ENCODE results near the gene LRP2BP.
A peak's percentile ranks its signal among the peaks of the same experiment; 100 is the strongest.
"Not testable (repeated sequence)": the region's sequence is repeated elsewhere in the genome, so short reads cannot be mapped to it uniquely, and the experiment has no call there.

The LRP2BP gene

DNA sequence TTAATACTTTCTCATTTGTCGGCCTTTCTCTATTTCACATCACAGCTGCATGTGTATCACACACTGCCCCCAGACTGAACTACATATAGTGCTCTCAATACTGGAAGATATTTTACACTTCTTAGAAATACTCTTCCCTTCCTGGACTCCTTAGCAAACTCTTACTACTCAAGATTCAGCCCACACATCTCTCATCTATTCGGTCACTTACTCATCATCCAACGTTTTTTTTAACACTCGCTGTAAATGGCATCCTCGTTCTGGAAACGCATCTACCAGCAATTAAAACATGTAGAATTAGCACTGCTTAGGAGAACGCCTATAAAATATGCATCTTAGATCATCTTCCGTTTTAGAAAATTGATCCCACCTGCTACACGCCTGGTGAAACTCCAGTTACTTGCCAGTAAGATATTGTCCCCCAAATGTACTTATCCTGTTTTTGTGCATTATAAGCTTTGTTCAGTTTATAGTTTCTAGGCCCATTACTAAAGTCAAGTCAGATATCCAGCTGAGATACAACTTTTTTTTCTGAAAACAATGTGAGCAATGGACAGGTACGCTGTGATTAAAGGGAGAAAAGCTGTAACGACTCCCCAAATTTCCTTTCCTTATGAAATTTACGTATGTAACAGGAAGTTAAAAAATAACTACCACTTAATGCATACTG lies 1.0 kb downstream of the LRP2BP start:
- peak; percentile 70 for DNase-seq

- DNase-seq: no peak
Observed at GRCh38 chr4:185392156-185392555, 3.6 kb downstream of the LRP2BP start.

GRCh38 chr4:185390941-185391340 lies 4.8 kb downstream of the LRP2BP start:
- no peak for DNase-seq

- DNase-seq: no peak
Observed at GRCh38 chr4:185387957-185388356, 7.8 kb downstream of the LRP2BP start.

GRCh38 chr4:185384930-185385331 lies 10.8 kb downstream of the LRP2BP start:
- DNase-seq: no peak

- DNase-seq: no peak
Observed at GRCh38 chr4:185384061-185384460, 11.7 kb downstream of the LRP2BP start.

DNA sequence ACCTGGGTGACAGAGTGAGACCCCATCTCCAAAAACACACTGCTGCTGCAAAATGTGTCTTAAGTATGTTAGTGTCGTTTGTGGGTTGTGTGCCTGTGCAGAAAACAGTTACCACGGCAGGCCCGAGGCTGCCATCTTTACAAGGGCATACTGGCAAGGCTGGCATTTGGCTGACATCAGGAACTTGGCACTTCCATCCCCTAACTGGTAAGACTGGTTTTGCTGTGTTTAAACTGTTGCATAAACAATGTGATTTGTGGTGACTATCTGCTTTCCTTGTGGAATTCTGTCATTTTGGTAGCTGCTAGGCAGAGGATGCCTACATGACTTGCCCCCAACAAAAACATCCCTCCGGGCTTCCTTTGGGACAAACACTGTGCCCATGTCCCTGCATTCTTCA lies 12.3 kb downstream of the LRP2BP start:
- no peak for DNase-seq

DNA sequence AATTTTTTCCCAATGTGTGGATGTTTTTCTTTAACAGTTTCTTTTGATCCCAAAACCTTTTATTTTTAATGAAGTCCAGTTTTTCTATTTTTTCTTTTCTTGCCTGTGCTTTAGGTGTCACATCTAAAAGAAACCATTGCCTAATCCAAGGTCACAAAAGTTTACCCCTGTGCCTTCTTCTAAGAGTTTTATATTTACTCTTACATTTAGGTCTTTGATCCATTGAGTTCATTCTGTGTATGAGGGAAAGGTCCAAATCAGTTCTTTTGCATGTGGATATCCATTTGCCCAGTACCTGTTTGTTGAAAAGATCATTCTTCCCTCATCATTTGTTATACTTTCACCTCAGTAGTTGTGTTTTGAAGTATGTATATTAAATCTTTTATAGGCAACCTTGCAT lies 13.0 kb downstream of the LRP2BP start:
- DNase-seq: no peak

DNA sequence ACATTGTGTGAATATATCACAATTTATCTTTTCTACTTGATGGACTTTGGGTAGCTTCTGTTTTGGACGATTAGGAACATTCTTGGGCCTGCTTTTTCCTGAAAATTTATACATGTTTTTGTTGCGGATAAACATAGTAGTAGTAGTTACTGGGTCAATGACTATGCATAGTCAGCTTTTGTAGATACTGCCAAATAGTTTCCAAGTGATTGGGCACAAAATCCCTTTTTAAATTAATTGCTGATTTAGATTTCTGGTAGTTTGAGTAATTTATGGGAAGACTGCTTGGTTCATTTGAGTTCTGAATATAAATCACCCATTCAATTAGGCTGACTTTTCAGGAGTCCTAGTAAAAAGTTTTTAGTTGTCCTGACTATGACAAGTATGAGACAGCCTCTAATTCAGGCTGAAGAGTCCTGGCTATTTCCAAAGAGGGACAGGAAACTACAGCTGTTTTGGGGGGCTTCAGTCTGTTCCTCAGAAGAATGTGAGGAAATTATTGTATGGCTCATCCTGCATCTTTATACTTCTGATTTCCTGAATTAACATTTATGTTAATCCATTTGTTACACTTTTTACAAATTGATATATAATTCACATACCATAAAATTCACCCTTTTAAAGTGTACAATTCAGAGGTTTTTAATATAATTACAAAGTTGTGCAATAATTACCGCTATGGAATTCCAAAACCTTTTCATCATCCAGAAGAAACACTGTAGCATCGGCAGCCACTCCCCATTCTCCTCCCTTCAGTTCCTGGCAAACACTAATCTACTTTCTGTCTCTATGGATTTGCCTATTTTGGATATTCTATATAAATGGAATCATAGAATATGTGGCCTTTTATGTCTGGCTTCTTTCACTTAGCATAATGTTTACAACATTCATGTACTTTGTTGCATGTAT lies 14.2 kb downstream of the LRP2BP start:
- no peak for DNase-seq

GRCh38 chr4:185380320-185380719 lies 15.4 kb downstream of the LRP2BP start:
- DNase-seq: no peak

- no peak for DNase-seq
Observed at GRCh38 chr4:185379326-185380295, 16.1 kb downstream of the LRP2BP start.

- no peak for DNase-seq
Observed at GRCh38 chr4:185378264-185378663, 17.5 kb downstream of the LRP2BP start.

- DNase-seq: no peak
Observed at GRCh38 chr4:185374573-185374972, 21.2 kb downstream of the LRP2BP start.

GRCh38 chr4:185374027-185374426 lies 21.7 kb downstream of the LRP2BP start:
- DNase-seq: no peak

GRCh38 chr4:185371702-185372101 lies 24.0 kb downstream of the LRP2BP start:
- DNase-seq: no peak

DNA sequence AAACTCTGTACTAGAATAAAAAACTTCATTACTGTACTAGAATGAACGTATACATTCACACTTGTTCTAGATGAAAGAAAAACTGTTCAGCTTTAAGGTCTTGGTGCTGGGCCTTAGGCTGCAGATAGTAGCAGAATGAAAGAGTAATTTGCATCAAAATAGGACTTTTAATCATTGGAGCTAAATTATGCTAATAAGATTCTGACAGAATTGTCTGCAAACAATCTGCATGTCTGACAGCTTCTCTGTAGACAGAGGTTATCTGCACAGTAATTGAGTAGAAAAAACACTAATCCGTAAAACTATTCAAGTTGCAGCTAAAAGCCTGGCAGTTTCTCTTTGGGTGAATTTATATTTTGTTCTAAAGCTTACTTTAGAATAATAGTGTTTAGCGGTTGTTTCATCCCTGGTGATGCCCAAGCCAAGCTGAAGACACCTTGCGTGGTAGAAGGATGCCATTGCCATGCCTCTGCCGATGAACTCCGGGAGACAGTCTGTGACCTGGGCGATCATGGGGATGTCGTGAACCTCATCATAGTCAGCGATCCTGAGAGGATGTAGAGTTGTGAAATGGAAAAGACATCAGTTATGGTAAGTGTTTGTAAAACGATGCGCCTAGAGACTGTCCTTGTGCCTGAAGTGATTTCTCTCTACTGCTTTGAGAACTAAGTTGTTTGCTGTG lies 25.3 kb downstream of the LRP2BP start:
- no peak for DNase-seq

DNA sequence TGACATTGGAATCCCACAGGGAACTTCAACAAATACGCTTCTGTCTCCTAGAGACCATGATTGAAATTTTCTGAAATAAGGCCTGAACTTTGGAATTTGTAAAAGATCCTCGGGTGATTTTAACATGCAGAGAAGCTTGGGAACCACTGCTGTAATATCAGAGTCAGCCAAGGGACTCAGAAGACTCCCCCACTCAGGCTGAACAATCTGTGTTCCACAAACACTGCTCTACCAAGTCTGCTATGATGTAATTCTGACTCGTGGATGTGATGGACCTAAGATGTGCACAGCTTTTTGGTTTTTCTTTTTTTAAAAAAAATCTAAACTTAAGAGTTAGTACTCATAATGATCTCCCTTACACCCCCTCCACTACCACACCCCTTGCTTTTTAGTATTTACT lies 26.0 kb downstream of the LRP2BP start:
- DNase-seq: no peak

- DNase-seq: no peak
Observed at GRCh38 chr4:185364886-185365285, 30.8 kb downstream of the LRP2BP start.

DNA sequence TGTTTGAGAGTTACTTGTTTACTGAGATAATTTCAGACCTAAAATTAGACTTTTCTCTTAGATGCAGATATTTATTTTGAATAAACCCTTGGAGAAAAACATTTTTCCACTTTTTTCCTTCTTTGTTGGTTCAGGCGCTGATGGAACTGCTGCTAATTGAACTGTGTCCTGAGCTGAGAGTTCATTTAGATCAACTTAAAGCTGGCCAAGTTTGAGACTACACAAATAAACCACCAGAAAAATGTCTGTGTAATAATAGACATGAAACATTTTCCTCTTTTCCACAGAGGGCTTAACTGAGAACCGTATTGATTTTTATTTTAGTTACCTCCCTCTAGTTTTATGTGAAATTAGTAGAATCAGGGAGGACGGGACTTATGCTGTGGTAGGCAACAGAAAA lies 32.5 kb downstream of the LRP2BP start:
- DNase-seq: no peak

DNA sequence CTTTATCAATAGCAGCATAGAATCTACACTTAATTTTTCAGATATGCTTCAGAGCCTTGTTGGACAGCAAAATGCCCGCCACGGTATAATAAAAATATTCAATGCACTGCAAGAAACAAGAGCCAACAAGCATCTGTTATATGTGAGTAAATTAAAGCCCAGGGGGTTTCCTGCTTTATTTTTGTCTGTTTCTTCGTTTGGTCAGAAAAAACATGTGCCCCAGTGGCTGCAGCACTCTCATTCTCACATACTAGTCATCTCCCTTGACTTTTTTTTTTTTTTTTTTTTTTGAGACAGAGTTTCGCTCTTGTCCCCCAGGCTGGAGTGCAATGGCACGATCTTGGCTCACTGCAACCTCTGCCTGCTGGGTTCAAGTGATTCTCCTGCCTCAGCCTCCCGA lies 33.2 kb downstream of the LRP2BP start:
- not testable (repeated sequence) for DNase-seq

DNA sequence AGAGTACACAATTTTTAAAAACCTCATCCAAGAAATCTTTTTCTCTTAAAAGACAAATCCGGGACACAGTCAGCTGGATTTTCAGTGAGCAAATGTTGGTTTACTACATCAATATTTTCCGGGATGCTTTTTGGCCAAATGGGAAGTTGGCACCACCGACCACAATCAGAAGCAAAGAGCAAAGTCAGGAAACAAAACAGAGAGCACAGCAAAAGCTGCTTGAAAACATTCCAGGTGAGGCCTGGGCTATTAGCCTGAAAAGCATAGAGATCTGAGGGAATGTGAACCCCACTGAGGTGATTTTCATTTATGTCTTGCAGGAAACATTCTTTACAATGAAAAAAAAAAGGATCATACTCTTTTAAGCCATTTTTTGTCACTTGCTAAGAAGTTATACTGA lies 33.9 kb downstream of the LRP2BP start:
- DNase-seq: no peak

DNA sequence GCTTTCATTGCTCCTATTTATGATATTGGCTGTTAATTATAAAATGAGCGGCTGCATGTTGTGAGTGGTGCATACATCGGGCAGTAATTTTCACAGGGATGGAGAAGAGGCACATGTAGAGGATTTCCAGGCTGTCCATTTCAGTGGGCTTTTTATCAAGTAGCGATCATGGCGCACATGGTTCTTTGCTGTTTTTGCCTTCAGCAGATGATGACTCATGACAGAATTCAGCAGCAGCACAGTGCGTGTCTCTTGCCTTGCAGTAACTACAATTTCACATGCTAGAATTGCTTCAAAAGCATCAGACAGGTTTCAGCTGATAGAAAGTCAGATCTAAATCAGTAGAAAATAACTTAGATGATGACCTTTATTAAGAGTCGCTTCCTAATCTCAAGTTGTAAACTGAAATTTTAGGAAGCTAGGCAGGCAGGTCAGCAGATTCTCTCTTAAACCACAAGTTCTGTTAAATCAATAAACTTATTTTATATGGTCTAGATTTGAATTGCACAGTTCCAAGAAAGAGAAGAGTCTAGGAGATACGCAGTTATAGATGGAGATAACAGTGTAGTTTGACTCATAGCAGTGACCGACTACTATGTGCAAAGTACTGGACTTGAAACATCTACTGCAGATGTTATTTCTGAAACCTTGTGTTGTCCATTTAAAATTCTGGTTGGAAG lies 35.8 kb downstream of the LRP2BP start:
- no peak for DNase-seq

All from activated CD4-positive, alpha-beta T cell treated with anti-CD3 and anti-CD28 coated beads, Interleukin-10, Interleukin-2, amounts not matched to agents 100 ng/mL and 50 ng/mL, durations not matched to agents 16 hours and 8 hours (primary cell).